Keratinocyte (primary cell): ENCODE results near the gene BCL2L11. TPM values are rescaled to one million over a fixed set of nuclear protein-coding genes. Genes with fewer than 3 reads are reported as not detected.

Source experiments
- DNase-seq: peaks from one replicate; pipeline ENCODE4 v3.0.0-alpha.2; 2011; ENCODE audit warnings: low read depth, missing footprints, low spot score
- FAIRE-seq: peaks from 2 replicates; lab custom pipeline; 2011; peaks lifted over from hg19 to GRCh38; lab: Jason Lieb, UNC
- H2AFZ ChIP-seq: 2 replicates; pipeline ENCODE4 v1.6.0; 2012; ENCODE audit warnings: low read length, control low read depth, inconsistent platforms; ENCODE audit not compliant: control insufficient read depth
- H3K27ac ChIP-seq: 2 replicates; pipeline ENCODE4 v1.5.1; 2011; ENCODE audit warnings: low read length; ENCODE audit not compliant: control insufficient read depth, insufficient read depth
- H3K27me3 ChIP-seq: 3 replicates; pipeline ENCODE4 v1.6.0; 2011; ENCODE audit warnings: low read length; ENCODE audit not compliant: control insufficient read depth, insufficient read depth; ENCODE audit errors: extremely low read depth
- H3K36me3 ChIP-seq, 2 experiments: 2 replicates in 1 of 2; 3 replicates in 1 of 2; pipeline ENCODE4 v1.5.1; 2011; ENCODE audit warnings: low read length in 2 of 2, mild to moderate bottlenecking in 1 of 2; ENCODE audit not compliant: control insufficient read depth in 2 of 2, insufficient read depth in 2 of 2; ENCODE audit errors: extremely low read depth in 1 of 2
- H3K4me1 ChIP-seq: 3 replicates; pipeline ENCODE4 v1.5.1; 2011; ENCODE audit warnings: low read length; ENCODE audit not compliant: control insufficient read depth, insufficient read depth; ENCODE audit errors: extremely low read depth
- H3K4me2 ChIP-seq: 3 replicates; pipeline ENCODE4 v1.6.0; 2011; ENCODE audit warnings: low read depth, low read length; ENCODE audit not compliant: control insufficient read depth, insufficient read depth; ENCODE audit errors: extremely low read depth
- H3K4me3 ChIP-seq, 3 experiments: fragments of 200-600 bp in 1 of 3; sonication (generic) in 1 of 3; 2 replicates in 2 of 3; 3 replicates in 1 of 3; pipeline ENCODE4 v1.5.1; 2011 to 2016; ENCODE audit warnings: low read length in 3 of 3, mild to moderate bottlenecking in 3 of 3, control low read depth in 2 of 3, inconsistent platforms in 1 of 3, low read depth in 1 of 3, mixed read lengths in 1 of 3, mixed run types in 1 of 3, moderate library complexity in 1 of 3; ENCODE audit not compliant: control insufficient read depth in 2 of 3, insufficient read depth in 2 of 3; ENCODE audit errors: extremely low read depth in 1 of 3
- H3K79me2 ChIP-seq: 2 replicates; pipeline ENCODE4 v1.6.0; 2012; ENCODE audit warnings: low read length; ENCODE audit not compliant: control insufficient read depth, insufficient read depth
- H3K9ac ChIP-seq: 3 replicates; pipeline ENCODE4 v1.6.0; 2011; ENCODE audit warnings: low read length; ENCODE audit not compliant: control insufficient read depth, insufficient read depth; ENCODE audit errors: extremely low read depth
- H3K9me1 ChIP-seq: 3 replicates; pipeline ENCODE4 v1.6.0; 2011; ENCODE audit warnings: low read length; ENCODE audit not compliant: control insufficient read depth, insufficient read depth; ENCODE audit errors: extremely low read depth
- H3K9me3 ChIP-seq: 2 replicates; pipeline ENCODE4 v1.5.1; 2012; ENCODE audit warnings: low read depth, low read length; ENCODE audit not compliant: control insufficient read depth
- H4K20me1 ChIP-seq: 3 replicates; pipeline ENCODE4 v1.6.0; 2011; ENCODE audit warnings: low read length; ENCODE audit not compliant: control insufficient read depth, insufficient read depth; ENCODE audit errors: extremely low read depth
- CTCF ChIP-seq, 3 experiments: IDR thresholded peaks in 1 of 3; conservative IDR thresholded peaks in 1 of 3; optimal IDR thresholded peaks in 1 of 3; 2 replicates in 2 of 3; 3 replicates in 1 of 3; pipeline versions ENCODE3 to v1.5.1; 2011; ENCODE audit warnings: low read length in 3 of 3, mild to moderate bottlenecking in 3 of 3, moderate library complexity in 2 of 3, control low read depth in 1 of 3, inconsistent platforms in 1 of 3; ENCODE audit not compliant: insufficient read depth in 2 of 3; ENCODE audit errors: extremely low read depth in 1 of 3
- EZH2 ChIP-seq: IDR thresholded peaks from one replicate; pipeline ENCODE4 v1.6.1; 2012; ENCODE audit warnings: inconsistent platforms, mild to moderate bottlenecking, low read length, moderate library complexity
- dilution Hi-C: fragments of 300-500 bp; cut with MboI; formaldehyde crosslinking; loops from one replicate; pipeline ENCODE4 v1.7.0; 2020; ENCODE audit warnings: low sequenced_read_pairs; ENCODE audit not compliant: extremely low pct_ligation_motif_present
- polyA plus RNA-seq, 5 experiments: library from polyadenylated mRNA; depleted of rRNA in 3 of 5; stranded (reverse) in 3 of 5; stranded (forward) in 1 of 5; unstranded in 1 of 5; fragments of >200 nt; gene quantifications; 1 replicate in 1 of 5; 2 replicates in 3 of 5; 3 replicates in 1 of 5; pipeline versions ENCODE4 v1.2.1 to v1.2.3, GENCODE V29; 2011 to 2012; ENCODE audit warnings: missing spikeins in 2 of 5, low read depth in 1 of 5, low replicate concordance in 1 of 5

The BCL2L11 gene
- polyA plus RNA-seq, 1 donor (not counting 4 experiments of a cell fraction or from before 2014, with no cell fraction given) = 1.9 TPM

DNA sequence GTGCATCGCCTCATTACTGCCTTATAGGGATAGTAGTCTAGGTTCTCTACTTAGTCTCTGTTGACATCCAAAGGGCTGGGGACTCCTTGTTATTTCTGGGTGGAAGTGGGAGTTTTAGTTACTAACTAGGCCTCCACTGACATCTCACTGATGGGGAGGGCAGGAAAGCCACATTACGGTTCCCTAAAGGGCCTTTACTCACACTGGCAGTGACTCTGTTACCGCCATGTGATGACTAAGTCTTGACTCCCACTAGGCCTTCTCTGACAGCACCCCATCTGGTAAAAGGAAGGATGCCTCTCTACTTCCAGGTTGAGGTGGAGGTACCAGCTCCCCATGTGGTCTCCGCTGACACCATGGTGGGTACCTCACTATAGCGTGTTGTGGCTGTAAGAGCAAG, 14.0 kb upstream of the BCL2L11 start:
- no peak overlapping the region for H3K4me3 ChIP-seq
- no peaks in the 10 kb centered on the region for H4K20me1 ChIP-seq
- no peaks in the 10 kb centered on the region for H3K9me3 ChIP-seq
- H3K79me2 ChIP-seq = no peaks in the 10 kb centered on the region
- dilution Hi-C loops = no loop called here
- no peaks in the 10 kb centered on the region for H3K27me3 ChIP-seq
- H3K27ac ChIP-seq = no peak overlapping the region
- FAIRE-seq (peak; percentile 26), DNase-seq (no peak)
- H3K36me3 ChIP-seq = no peaks in the 10 kb centered on the region
- no peak overlapping the region for H2AFZ ChIP-seq
- H3K9ac ChIP-seq = no peak overlapping the region
- no peaks in the 10 kb centered on the region for H3K9me1 ChIP-seq
- no peaks in the 10 kb centered on the region for H3K4me1 ChIP-seq
- TF ChIP-seq CTCF (optimal IDR thresholded peaks at IDR 0.05 in 1 of 3, IDR thresholded peaks at IDR 0.05 in 1 of 3, conservative IDR thresholded peaks at IDR 0.05 in 1 of 3; ENCODE audit: extremely low read depth in 1 of 3, insufficient read depth in 2 of 3, low read length in 3 of 3) = no peak
- no peak for TF ChIP-seq EZH2
- H3K4me2 ChIP-seq = no peak overlapping the region

GRCh38 chr2:111108745-111109271, 11.9 kb upstream of the BCL2L11 start:
- peak; percentile 41 for FAIRE-seq

More at GRCh38 chr2:111108745-111109271, 11.9 kb upstream of the BCL2L11 start:
- TF ChIP-seq CTCF (optimal IDR thresholded peaks at IDR 0.05 in 1 of 3, IDR thresholded peaks at IDR 0.05 in 1 of 3, conservative IDR thresholded peaks at IDR 0.05 in 1 of 3; ENCODE audit: extremely low read depth in 1 of 3, insufficient read depth in 2 of 3, low read length in 3 of 3) = no peak
- TF ChIP-seq EZH2 = no peak
- Histone ChIP-seq H3K27me3 (no peaks in the 10 kb centered on the region), H3K9ac (no peak overlapping the region), H3K4me3 (no peak overlapping the region), H4K20me1 (no peaks in the 10 kb centered on the region), H3K36me3 (no peaks in the 10 kb centered on the region), H3K9me3 (no peaks in the 10 kb centered on the region), H3K4me1 (no peaks in the 10 kb centered on the region), H3K9me1 (no peaks in the 10 kb centered on the region), H3K27ac (no peak overlapping the region), H2AFZ (no peak overlapping the region), H3K4me2 (no peak overlapping the region), H3K79me2 (no peaks in the 10 kb centered on the region)
- dilution Hi-C loops = no loop called here
- no peak for DNase-seq
